Right lobe of liver (tissue), 6 donors: ENCODE results near the gene PRKCA. TPM values are rescaled to one million over a fixed set of nuclear protein-coding genes. Genes with fewer than 3 reads are reported as not detected.
"Not testable (repeated sequence)": the region's sequence is repeated elsewhere in the genome, so short reads cannot be mapped to it uniquely, and the experiment has no call there.

Source experiments
- ATAC-seq, 4 donors: fragments of 200-7000 bp; cut with Tn5 transposase; one replicate each; pipeline ENCODE4 v1.9.1; 2020; ENCODE audit warnings: mild to moderate bottlenecking in 4 of 4, moderate library complexity in 4 of 4
- DNase-seq, 3 donors: peaks; one replicate each; pipeline ENCODE4 v3.0.0-alpha.2; 2020
- H3K27ac ChIP-seq, 3 donors: fragments of 200-600 bp; one replicate each; pipeline ENCODE4 v1.8.0; 2022
- H3K27me3 ChIP-seq, 2 donors: fragments of 200-600 bp; one replicate each; pipeline ENCODE4 v1.8.0; 2022
- H3K36me3 ChIP-seq, 4 donors: fragments of 200-600 bp; sonication (generic) in 1 of 4; one replicate each; pipeline versions ENCODE4 v1.5.1 to v1.8.0; 2017 to 2022; ENCODE audit warnings: control low read depth in 1 of 4
- H3K4me1 ChIP-seq, 4 donors: fragments of 200-600 bp; sonication (generic) in 1 of 4; one replicate each; pipeline versions ENCODE4 v1.5.1 to v1.8.0; 2017 to 2022; ENCODE audit warnings: control low read depth in 1 of 4
- H3K4me3 ChIP-seq, 3 donors: fragments of 200-600 bp; one replicate each; pipeline ENCODE4 v1.8.0; 2022
- H3K9me3 ChIP-seq, 4 donors: fragments of 200-600 bp; sonication (generic) in 1 of 4; one replicate each; pipeline versions ENCODE4 v1.5.1 to v1.8.0; 2017 to 2022; ENCODE audit warnings: control low read depth in 1 of 4
- CTCF ChIP-seq, 4 donors: fragments of 200-600 bp in 3 of 4; fragments of 450-650 bp in 1 of 4; IDR thresholded peaks; one replicate each; pipeline versions ENCODE4 v1.5.1 to v1.8.0; 2016 to 2022; ENCODE audit warnings: antibody characterized with exemption in 4 of 4, mild to moderate bottlenecking in 2 of 4
- POLR2A ChIP-seq: fragments of 450-650 bp; IDR thresholded peaks from one replicate; pipeline ENCODE4 v1.6.1; 2017; ENCODE audit warnings: antibody characterized with exemption, mild to moderate bottlenecking
- WGBS: methylation state at CpG from one replicate; pipeline ENCODE4 v1.1.6; 2018; ENCODE audit warnings: low coverage, low lambda C conversion rate; ENCODE audit not compliant: insufficient coverage; ENCODE audit errors: missing lambda C conversion rate; 5-methylcytosine and 5-hydroxymethylcytosine counted together
- intact Hi-C, 2 donors: fragments of 100-400 bp; cut with DNase I; formaldehyde crosslinking; loops; one replicate each; pipeline versions ENCODE4 v1.11.2 to v1.14.1; 2022
- total RNA-seq, 6 experiments: library from RNA; depleted of rRNA in 2 of 6; stranded (reverse); fragments of >200 nt in 2 of 6; fragmentation: NEBNext Ultra II Directional in 3 of 6; extraction: Animal tissue kit (Norgen Biotek cat#: 25700) in 3 of 6; gene quantifications; one replicate each; pipeline versions ENCODE4 v1.1.0 to v1.2.4, GENCODE V29; 2016 to 2023
- donor health status: DM: no; HTN: yes; CAD: no.
- donor health status: DM: no; HTN: no; CAD: no.
- donor health status: DM: no; HTN: no; CAD: no.
- donor health status: DM: no; HTN: yes; CAD: no.
- donor health status: DM: no; HTN: yes; CAD: no.

Gene PRKCA
- total RNA-seq, 6 experiments from 2014 or later = 11.7 to 23.0 (median 18.7) TPM

GRCh38 chr17:66292353-66292752 is 10.1 kb upstream of the PRKCA start:
- WGBS = no CpG with 5 or more reads among the region's 3 CpGs
- ATAC-seq (no peak), DNase-seq (no peak)
- TF ChIP-seq CTCF (IDR thresholded peaks at IDR 0.05) (no peak), POLR2A (no peak)
- no peak overlapping the region for H3K4me3 ChIP-seq
- H3K4me1 ChIP-seq = no peaks in the 10 kb centered on the region
- no peaks in the 10 kb centered on the region for H3K27me3 ChIP-seq
- H3K36me3 ChIP-seq = no peaks in the 10 kb centered on the region
- H3K9me3 ChIP-seq = no peaks in the 10 kb centered on the region
- intact Hi-C loops = no loop called here
- no peak overlapping the region for H3K27ac ChIP-seq

- no peaks in the 10 kb centered on the region for H3K9me3 ChIP-seq
- H3K27me3 ChIP-seq = no peaks in the 10 kb centered on the region
- DNase-seq = no peak
- intact Hi-C loops = no loop called here
- H3K4me3 ChIP-seq = no peak overlapping the region
- 92% methylated on average over 6 of the region's 6 CpGs for WGBS
- ATAC-seq = no peak
- no peaks in the 10 kb centered on the region for H3K36me3 ChIP-seq
- TF ChIP-seq POLR2A (no peak), CTCF (IDR thresholded peaks at IDR 0.05) (no peak)
- H3K27ac ChIP-seq = no peak overlapping the region
- H3K4me1 ChIP-seq = no peaks in the 10 kb centered on the region
Measured at GRCh38 chr17:66296289-66296725, 6.1 kb upstream of the PRKCA start.

GRCh38 chr17:66297443-66297842 is 5.0 kb upstream of the PRKCA start:
- ATAC-seq, H3K4me1 ChIP-seq, intact Hi-C loops, H3K4me3 ChIP-seq, H3K27me3 ChIP-seq, H3K27ac ChIP-seq, H3K9me3 ChIP-seq, H3K36me3 ChIP-seq, DNase-seq: not testable (repeated sequence)
- WGBS = 100% methylated on average over 5 of the region's 9 CpGs

GRCh38 chr17:66299711-66300110 is 2.7 kb upstream of the PRKCA start:
- no peak for TF ChIP-seq POLR2A
- no peak for TF ChIP-seq CTCF (IDR thresholded peaks at IDR 0.05)
- Histone ChIP-seq H3K36me3 (no peaks in the 10 kb centered on the region), H3K4me1 (peaks cover 0 to 10% (median 0%) of the 10 kb centered on the region in 4 donors), H3K27ac (no peak overlapping the region), H3K4me3 (no peak overlapping the region), H3K9me3 (no peaks in the 10 kb centered on the region), H3K27me3 (no peaks in the 10 kb centered on the region)
- ATAC-seq = no peak
- intact Hi-C loops = no loop called here
- DNase-seq = no peak
- WGBS = 81% methylated on average over 3 of the region's 4 CpGs

GRCh38 chr17:66300956-66301355 is 1.5 kb upstream of the PRKCA start:
- Histone ChIP-seq H3K36me3 (no peaks in the 10 kb centered on the region), H3K4me1 (peaks cover 0 to 15% (median 2%) of the 10 kb centered on the region in 4 donors), H3K27ac (no peak overlapping the region), H3K4me3 (no peak overlapping the region), H3K27me3 (no peaks in the 10 kb centered on the region), H3K9me3 (no peaks in the 10 kb centered on the region)
- 80% methylated on average over 8 of the region's 8 CpGs for WGBS
- ATAC-seq = no peak
- intact Hi-C loops = no loop called here
- TF ChIP-seq CTCF (IDR thresholded peaks at IDR 0.05) (no peak), POLR2A (no peak)
- DNase-seq = no peak
